HG03378 (cell line): ENCODE results near the gene NPEPL1.
"Not testable (repeated sequence)": the region's sequence is repeated elsewhere in the genome, so short reads cannot be mapped to it uniquely, and the experiment has no call there.

Experiments
- ATAC-seq: cut with Tn5 transposase; IDR thresholded peaks from one replicate; pipeline ENCODE4 v1.9.1; 2021; ENCODE audit warnings: mild to moderate bottlenecking, moderate library complexity; ENCODE audit not compliant: unreplicated experiment

Gene NPEPL1

DNA sequence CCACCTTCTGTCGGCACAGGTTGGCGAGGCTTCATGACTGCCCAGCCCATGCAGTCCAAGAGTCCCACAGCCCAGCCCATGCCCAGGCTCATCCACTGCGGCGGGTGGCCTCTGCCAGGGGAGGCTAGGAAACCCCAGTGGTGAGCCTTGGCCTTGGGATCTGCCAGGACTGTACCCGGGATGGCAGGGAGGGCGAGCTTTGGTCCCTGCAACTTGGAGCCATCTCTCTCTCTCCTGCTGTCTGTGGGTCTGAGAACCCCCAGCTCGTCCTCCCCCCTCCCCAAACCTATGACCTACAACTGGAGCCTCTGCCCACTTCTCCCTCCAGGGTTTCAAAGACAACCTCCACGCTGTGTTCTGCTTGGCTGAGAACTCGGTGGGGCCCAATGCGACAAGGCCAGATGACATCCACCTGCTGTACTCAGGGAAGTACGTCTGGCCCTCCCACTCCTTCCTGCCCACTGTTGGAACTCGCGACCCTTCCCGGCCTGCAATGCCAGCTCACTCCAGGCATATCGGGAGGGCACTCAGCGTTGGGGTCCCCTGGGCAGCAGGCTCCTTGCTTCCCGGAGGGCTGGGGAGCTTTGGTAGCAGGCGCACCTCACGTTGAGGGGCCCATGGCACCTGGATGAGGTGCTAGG lies 19.7 kb downstream of the NPEPL1 start:
- no peak for ATAC-seq

DNA sequence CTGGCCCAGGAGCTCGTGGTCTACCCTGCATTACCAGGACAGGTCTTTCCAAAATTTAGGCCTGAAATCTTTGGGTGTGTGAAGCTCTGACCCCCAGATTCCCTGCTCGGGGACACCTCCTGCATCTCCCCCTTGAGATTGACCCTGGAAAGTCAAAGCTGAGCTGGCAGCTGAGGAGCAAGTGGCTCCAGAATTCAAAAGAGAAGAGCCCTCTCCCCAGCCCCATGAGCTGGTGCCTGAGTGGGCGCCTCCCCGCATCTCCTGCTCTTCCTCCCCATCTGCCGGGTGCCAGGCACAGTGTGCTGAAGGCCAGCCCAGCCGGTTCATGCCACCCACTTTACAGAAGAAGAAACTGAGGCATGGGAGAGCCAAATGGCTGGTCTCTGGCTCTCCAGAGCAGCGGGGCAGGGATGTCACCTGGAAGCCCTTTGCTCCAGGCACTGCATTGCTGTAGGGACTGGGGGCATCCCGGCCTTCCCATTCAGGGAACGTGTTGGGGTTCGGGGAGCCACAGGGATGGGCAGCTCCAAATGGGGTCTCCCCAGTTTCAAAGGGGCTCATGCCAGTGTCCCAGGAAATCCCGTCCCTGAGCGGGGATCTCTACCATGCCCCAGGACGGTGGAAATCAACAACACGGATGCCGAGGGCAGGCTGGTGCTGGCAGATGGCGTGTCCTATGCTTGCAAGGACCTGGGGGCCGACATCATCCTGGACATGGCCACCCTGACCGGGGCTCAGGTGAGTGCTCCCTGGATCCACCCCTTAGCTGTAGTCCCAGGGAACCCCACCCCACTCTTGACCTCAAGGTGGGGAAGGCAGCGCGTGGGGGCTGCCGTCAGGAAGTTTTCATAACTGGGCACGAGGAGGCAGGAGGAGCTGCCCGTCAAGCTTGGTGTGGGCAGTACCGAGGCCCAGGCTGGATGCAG lies 20.5 kb downstream of the NPEPL1 start:
- no peak for ATAC-seq

DNA sequence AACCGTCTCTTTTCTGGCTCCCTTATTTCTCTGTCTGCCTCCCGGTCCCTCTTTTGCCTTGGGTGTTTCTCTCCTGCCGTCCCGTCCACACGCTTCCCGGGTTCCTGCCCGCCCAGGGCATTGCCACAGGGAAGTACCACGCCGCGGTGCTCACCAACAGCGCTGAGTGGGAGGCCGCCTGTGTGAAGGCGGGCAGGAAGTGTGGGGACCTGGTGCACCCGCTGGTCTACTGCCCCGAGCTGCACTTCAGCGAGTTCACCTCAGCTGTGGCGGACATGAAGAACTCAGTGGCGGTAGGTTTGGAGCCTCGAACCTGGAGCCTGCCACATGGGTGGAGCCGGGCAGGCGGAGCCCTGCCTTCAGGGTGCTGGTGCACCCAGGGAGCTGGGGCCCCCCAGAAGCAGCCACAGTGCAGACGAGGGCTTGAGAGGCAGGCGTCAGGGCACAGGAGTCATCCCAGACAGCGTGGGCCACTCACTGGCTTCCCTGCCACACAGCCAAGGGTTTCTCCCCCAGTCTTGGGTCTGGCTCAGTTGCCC lies 21.3 kb downstream of the NPEPL1 start:
- ATAC-seq, result no peak

DNA sequence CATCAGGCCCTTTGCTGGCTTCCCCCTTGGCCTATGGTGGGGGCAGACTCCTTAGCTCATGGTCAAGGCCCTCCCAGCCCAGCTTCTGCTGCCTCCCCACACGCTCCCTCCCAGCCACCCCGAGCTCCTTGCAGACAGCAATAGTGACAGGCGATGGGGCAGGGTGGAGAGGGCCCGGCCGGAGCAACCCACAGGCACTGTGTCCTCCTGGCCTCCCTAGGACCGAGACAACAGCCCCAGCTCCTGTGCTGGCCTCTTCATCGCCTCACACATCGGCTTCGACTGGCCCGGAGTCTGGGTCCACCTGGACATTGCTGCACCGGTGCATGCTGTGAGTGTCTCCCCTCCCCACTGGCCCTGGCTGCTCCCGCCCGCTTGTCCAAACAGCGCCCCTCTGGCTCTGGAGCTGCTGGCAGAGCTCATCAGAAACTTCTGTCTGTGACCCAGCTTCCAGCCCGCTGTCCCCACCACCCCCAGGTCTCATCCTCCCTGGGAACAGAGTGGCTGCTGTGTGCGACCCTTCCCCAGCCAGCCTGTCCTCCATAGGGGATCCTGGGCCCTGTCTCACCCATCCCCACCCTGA lies 21.8 kb downstream of the NPEPL1 start:
- no peak for ATAC-seq

DNA sequence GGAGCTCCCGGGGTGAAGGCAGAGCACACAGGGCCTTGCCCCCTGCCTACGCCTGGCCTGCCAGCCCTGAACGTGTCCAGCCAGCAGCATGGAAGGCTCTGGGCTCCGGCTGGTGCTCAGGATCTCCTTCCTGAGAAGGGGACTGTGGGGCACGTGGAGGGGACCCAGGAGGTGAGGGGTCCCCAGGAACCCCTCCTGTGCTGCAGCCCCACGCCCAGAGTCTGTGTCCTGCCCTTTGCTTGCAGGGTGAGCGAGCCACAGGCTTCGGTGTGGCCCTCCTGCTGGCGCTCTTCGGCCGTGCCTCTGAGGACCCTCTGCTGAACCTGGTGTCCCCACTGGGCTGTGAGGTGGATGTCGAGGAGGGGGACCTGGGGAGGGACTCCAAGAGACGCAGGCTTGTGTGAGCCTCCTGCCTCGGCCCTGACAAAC lies 22.3 kb downstream of the NPEPL1 start:
- no peak for ATAC-seq

DNA sequence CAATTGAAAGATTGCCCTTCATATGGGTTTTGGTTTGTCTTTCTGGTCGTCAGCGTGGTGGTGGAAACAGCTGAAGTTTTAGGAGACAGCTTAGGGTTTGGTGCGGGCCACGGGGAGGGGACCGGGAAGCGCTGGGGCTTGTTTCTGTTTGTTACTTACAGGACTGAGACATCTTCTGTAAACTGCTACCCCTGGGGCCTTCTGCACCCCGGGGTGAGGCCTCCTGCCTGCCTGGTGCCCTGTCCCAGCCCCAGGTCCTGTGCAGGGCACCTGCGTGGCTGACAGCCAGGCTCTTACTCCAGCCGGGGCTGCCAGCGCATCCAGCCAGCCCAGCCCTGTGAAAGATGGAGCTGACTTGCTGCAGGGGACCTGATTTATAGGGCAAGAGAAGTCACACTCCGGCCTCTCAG lies 22.8 kb downstream of the NPEPL1 start:
- no peak for ATAC-seq

DNA sequence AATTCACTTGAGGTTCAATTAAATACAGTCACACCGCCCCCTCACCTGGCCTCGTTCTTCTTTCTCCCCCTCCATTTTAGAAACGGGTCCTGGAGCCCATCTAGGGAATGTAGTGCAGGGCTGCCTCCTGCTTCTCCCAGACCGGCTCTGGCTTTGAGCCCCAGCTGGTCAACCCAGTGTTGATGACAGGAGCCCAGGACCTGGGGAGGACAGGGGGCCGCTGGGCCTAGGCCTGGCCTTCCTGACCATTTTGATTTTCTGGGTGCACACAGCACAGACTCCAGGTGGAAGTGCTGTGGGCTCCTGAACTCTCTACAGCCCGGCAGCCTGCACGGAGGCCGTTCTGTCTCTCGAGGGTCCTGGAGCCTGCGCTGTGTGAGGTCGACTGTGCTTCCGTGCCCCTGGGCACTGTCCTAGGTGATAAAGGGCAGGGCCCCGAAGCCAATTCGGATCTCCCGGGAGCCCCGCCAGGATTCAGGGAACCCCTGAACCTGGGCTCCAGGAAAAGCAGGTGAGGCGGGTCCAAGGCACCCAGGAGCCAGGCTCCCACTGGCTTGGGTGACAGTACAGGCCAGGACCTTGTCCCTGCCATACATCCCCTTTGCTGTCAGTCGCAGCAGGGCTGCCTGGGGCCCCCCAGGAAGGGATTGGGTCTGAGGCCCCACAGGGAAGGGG lies 23.3 kb downstream of the NPEPL1 start:
- no peak for ATAC-seq

DNA sequence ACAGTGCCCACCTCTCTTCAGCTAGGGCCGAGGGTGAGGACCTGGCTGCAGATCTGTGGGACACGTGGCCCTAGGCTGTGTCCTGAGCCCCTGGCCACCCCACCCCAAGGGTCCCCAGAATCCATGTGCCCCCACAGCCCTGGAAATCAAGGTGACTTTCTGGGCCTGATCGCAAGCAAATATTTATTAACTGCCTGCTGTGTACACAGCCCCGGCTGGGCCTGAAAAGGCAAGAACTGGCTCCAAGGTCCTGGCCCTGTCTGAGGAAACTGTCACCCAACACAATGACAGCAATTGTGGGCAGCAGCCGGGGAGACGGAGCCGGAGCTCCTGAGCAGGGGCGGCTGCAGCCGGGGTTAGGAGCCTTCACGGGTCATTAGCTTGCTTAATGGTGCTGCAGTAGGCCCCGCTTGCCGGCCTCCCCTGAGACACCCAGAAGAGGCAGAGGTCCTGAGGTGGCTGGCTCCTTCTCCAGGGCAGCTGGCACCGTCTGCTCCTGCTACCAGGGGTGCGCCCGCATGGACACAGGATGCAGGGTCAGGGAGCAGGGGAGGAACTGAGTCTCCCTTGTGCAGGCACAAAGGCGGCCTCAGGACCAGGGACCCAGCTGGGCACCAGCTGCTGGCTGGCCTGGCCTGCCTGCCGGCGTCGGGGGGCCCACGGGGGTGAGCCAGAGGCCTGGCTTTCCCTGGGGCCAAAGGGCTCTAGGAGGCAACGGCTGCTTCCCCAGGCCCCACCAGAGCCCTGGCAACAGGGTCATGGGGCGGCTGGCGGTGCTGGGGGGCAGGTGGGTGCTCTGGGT lies 24.1 kb downstream of the NPEPL1 start:
- ATAC-seq, result no peak

DNA sequence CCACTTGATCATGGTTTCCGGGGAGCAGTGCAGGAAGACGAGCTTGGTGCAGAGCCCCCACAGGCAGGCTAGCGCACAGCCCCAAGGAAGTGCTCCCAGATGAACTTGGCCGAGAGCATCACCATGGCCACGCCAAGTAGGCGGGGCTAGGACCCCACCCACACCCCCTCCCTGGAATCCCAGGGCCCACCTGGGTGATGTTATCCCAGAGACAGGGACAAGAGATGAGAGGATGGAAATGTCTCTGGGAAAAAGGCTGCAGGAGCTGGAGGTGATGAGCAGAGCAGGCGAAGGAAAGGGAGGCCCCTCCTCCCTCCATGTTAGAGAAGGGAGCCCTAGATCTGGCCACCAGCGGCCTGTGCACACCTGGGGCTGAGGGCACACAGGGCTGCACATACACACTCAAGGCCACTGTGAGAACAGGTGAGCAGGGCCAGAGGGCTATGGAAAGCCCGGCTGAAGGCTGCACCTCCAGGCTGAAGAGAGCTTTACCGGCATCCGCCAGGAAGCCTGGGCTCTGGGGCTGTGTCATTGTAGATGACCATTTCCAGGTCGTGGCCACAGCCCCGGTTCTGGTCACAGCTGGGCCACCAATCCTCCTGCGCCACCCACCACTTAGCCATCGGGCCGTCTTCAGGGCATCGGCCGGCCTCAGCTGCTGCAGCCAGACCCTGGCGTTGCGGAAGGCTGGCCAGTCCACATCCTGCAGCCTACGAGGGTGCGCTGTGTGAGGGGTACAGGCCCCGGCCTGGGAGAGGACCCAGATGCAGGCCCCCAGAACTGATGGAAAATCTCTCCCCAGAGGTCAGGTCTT lies 24.9 kb downstream of the NPEPL1 start:
- no peak for ATAC-seq

DNA sequence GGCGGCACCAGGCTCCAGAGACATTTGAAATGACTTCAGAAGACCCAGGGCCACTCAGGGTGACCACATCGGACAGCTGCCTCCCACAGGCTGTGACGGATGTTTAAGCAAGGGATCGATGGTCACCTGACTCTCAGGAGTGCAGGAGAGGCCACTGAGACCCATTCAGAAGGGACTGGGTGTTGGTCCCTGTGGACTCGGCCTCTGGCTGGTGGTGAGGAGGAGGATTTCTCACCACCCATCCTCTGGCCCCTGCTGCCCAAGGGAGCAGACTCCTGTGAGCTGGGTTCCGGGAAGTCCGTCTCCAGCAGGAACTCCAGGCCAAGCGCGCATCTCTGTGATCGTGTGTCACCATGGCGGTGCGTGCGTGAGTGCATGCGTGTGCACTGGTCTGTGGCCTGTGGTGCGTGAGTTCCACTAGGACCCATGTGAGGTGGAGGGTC lies 25.5 kb downstream of the NPEPL1 start:
- ATAC-seq, result no peak

DNA sequence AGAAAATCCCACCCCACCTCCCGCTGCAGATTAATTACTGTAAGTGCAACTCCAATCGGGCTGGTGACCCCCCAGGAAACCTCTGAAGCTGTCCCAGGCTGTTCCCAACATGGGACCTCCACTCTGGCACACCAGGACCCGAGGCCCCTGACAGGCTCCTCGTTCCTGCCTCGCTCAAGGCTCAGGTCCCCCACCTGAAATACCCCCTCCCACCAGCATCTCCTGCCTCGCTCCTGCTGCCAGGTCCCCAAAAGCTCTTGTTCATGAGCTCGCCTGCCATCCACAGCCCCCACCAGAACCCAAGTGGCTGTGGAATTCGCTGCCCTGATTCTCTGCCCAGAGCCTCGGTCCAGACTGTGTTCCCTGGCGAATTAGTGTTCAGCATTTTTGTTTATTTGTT lies 26.1 kb downstream of the NPEPL1 start:
- ATAC-seq, result no peak

DNA sequence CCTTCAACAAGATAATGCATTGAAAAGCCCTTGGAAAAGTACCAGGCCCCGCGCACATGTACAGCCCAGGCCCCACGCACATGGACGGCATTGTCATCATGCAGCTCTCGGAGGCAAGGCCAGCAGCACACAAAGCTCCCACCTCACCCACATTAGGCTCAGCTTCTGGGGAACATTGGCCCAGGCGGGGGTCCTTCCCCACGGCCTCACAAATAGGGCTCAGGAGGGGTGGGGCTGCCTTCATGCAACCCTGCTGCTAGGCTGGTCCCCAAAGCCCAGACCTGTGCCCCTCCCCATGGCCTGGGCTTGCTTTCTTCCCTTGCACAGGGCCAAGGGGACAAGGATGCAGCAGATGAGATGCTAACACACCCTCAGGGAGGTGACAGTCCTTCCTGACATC lies 26.7 kb downstream of the NPEPL1 start:
- ATAC-seq, result no peak

DNA sequence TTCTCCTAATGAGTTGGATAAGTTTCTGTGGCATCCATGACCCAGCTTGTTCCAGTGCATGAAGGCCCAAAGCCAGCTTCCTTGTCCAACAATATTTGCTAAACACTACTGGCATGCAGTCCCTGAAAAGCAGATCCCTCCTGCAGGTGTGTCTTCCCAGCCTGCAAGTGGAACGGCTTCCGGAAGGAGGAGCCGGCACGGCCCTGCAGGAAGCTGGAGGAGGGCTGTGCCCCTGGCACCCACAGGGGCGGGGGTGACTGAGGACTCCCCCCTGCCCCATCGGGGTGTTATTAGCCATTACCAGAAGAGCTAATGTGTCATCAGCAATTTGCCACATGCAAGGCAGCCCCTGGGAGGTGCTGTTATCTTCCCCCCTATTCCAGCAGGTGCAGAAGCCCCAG lies 27.4 kb downstream of the NPEPL1 start:
- ATAC-seq, result no peak

DNA sequence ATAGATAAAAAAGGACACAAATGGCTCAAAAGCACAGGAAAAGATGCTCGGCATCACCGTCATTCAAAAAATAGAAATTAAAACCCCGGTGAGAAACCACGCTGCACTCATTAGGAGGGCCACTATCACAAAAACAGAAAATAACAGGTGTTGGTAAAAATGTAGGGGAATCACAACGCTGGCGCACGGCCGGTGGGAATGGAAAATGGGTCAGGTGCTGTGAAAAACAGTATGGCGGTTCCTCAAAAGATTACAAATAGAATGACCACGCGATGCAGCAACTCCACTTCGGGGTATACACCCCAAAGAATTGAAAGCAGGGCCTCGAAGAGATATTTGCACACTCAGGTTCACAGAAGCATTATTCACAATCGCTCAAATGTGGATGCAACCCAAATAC lies 28.3 kb downstream of the NPEPL1 start:
- ATAC-seq, result no peak

DNA sequence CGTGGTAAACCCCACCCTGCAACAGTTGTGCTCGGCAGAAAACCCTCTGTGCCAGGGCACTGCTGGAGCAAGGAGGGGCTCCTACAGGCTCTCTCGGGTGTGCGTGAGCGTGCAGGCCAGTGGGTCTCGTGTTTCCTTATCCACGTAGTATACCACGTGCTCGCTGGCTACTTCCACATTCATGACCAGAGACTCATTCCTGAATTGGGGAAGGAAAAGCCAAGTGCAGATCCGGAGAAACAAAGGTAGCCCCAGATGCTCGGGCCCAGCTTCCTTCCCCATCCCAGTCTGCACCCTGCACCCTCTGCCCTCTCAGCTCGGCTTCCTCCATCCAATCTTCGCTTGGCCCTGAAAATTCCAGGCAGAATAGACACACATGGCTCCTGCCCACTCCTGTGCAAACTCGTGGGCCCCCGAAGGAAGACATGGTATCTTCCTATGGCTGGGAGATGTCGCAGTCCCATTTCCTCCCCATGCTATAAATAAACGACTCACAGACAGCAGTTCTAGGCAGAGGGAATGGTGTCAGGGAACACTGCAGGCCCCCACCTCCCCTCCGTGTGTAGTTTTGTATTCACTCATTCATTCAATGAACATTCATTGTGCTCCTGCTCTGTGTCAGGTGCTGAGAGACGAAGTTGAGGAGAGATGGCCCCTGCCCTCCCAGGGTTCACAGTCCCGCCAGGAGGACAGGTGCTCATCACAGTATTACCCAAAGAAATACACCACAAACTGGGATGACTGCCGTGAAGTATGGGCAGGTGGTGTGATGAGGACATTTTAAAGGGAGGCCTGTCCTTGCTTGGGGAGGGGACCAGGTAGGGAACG lies 29.6 kb downstream of the NPEPL1 start:
- no peak for ATAC-seq

DNA sequence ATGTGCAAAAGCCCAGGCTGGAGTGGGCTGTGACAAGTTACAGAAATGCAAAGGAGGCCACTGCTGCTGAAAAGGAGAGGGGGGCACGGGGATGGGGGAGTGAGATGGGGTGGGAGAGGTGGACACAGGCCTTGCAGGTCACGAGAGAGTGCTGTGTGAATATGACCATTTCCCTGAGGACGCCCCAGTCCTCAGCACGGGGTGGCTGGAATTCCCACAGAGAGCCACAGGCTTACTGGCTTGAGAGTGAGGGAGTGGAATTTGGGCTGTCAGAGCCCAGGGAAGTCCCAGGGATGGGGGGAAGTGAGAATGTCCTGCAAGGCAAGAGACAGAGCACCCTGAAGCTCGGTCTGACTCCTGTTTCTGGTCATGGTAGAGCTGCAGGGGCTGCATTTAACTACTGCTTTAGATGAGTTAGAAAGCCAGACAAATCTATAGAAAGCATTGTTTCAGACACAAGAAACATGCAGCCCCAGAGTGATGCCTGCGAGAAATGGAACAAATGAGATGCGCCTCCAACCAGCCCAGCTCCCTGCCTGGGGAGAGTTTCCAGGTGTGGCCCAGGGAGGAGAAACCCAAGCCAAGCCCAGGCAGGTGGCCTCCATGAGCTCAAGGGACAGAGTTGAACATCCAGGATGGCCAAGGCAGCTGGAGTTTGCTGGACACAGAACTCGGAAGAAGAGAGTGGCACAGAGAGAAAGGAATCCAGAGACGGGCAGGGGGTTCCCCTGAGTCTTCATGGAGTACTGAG lies 30.5 kb downstream of the NPEPL1 start:
- no peak for ATAC-seq

DNA sequence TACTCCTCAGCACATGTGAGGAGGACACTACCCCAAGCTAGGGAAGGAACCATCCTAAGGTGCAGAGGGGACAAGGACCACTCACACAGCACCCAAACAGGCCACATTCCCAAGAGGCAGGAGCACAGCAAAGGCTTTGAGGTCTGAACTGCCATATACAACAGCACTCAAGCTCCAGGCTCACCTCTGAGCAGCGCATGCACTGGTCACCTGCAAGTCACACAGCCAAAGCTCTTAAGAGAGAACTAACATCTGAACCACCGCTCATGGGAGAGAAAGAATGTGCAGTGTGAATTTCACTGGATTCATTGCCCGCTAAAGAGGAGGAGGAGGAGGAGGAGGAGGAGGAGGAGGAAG lies 31.0 kb downstream of the NPEPL1 start:
- no peak for ATAC-seq

DNA sequence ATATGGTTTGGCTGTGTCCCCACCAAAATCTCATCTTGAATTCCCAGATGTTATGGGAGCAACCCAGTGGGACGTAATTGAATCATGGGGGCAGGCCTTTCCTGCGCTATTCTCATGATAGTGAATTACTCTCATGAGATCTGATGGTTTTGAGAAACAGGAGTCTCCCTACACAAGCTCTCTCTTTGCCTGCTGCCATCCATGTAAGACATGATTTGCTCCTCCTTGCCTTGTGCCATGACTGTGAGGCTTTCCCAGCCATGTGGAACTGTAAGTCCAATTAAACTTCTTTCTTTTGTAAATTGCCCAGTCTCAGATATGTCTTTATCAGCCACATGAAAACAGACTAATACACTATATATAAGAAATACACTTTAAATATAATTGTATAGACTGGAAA lies 33.6 kb downstream of the NPEPL1 start:
- not testable (repeated sequence) for ATAC-seq
